ENCODE data around the gene RRP1. TPM values are rescaled to one million over a fixed set of nuclear protein-coding genes. Genes with fewer than 3 reads are reported as not detected.

Gene RRP1
- total RNA-seq, 4 donors from 2014 or later = 9.1 to 18.9 (median 16.3) TPM

DNA sequence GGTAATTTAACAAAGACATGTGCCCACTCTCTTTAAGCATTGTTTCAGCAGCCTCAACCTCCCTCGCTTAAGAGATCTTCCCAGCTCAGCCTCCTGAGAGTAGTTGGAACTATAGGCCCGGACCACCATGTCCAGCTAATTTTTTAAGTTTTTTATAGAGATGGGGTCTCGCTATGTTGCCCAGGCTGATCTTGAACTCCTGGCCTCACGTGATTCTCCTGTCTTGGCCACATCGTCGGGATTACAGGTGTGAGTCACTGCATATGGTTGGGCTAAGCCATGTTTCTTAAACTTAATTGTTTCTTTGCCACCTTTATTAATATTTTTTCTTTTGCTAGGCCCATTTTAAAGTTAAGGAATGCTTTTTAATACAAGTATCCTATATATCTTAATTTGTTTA lies 57.1 kb downstream of the RRP1 start:
- Histone ChIP-seq H3K9me3 (no peaks in the 10 kb centered on the region), H3K4me1 (no peaks in the 10 kb centered on the region), H3K27me3 (no peaks in the 10 kb centered on the region), H3K4me3 (no peak overlapping the region), H3K27ac (replicated peaks in 1 of 4) (no peak overlapping the region), H3K36me3 (no peaks in the 10 kb centered on the region)
- 95% methylated on average over 6 of the region's 6 CpGs for WGBS
- TF ChIP-seq POLR2AphosphoS5 (IDR thresholded peaks at IDR 0.05) = no peak
- no peak for TF ChIP-seq POLR2A (IDR thresholded peaks at IDR 0.05; ENCODE audit: low read depth)
- no peak for TF ChIP-seq EP300 (IDR thresholded peaks at IDR 0.05)
- TF ChIP-seq, protein P1, sequence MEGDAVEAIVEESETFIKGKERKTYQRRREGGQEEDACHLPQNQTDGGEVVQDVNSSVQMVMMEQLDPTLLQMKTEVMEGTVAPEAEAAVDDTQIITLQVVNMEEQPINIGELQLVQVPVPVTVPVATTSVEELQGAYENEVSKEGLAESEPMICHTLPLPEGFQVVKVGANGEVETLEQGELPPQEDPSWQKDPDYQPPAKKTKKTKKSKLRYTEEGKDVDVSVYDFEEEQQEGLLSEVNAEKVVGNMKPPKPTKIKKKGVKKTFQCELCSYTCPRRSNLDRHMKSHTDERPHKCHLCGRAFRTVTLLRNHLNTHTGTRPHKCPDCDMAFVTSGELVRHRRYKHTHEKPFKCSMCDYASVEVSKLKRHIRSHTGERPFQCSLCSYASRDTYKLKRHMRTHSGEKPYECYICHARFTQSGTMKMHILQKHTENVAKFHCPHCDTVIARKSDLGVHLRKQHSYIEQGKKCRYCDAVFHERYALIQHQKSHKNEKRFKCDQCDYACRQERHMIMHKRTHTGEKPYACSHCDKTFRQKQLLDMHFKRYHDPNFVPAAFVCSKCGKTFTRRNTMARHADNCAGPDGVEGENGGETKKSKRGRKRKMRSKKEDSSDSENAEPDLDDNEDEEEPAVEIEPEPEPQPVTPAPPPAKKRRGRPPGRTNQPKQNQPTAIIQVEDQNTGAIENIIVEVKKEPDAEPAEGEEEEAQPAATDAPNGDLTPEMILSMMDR (IDR thresholded peaks at IDR 0.05) = no peak
- intact Hi-C loops (cut with DNase I) = no loop called here
- no peak for DNase-seq (ENCODE audit: extremely low spot score)

DNA sequence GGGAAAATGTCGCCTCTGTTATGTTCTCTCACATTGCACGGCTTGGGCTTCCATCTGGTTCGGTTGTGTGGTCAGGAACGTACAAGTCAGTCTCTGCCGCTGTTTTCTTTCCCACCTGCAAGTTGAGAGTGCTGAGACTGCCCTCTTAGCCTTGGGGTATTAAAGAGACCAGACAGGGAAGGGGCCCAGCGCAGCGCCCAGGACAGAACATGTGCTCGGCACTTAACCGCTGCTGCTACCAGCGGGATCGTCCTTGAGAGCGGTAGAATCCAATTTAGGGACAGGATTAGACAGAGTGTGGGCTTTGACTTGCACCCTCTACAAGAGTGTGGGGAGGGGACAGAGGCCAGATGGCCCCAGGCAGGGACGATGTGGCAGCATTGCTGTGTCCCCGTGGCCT lies 57.9 kb downstream of the RRP1 start:
- Histone ChIP-seq H3K27ac (replicated peaks in 1 of 4) (no peak overlapping the region), H3K27me3 (no peaks in the 10 kb centered on the region), H3K9me3 (no peaks in the 10 kb centered on the region), H3K36me3 (no peaks in the 10 kb centered on the region), H3K4me3 (no peak overlapping the region), H3K4me1 (no peaks in the 10 kb centered on the region)
- no peak for TF ChIP-seq POLR2A (IDR thresholded peaks at IDR 0.05; ENCODE audit: low read depth)
- DNase-seq (ENCODE audit: extremely low spot score) = no peak
- WGBS = over 99% methylated on average over 12 of the region's 14 CpGs
- intact Hi-C loops (cut with DNase I) = no loop called here

GRCh38 chr21:43848771-43849170 lies 59.4 kb downstream of the RRP1 start:
- Histone ChIP-seq H3K4me1 (no peaks in the 10 kb centered on the region), H3K27ac (replicated peaks in 1 of 4) (no peak overlapping the region), H3K36me3 (no peaks in the 10 kb centered on the region), H3K27me3 (no peaks in the 10 kb centered on the region), H3K9me3 (no peaks in the 10 kb centered on the region), H3K4me3 (no peak overlapping the region)
- WGBS = 96% methylated on average over 10 of the region's 10 CpGs
- DNase-seq (ENCODE audit: extremely low spot score) = no peak
- TF ChIP-seq, protein P1 (IDR thresholded peaks at IDR 0.05) = no peak
- TF ChIP-seq POLR2AphosphoS5 (IDR thresholded peaks at IDR 0.05) = no peak
- TF ChIP-seq POLR2A (IDR thresholded peaks at IDR 0.05; ENCODE audit: low read depth) = no peak
- no peak for TF ChIP-seq EP300 (IDR thresholded peaks at IDR 0.05)
- intact Hi-C loops (cut with DNase I) = no loop called here

GRCh38 chr21:43849532-43850299 lies 60.3 kb downstream of the RRP1 start:
- no peak overlapping the region for H3K4me3 ChIP-seq
- no peaks in the 10 kb centered on the region for H3K27me3 ChIP-seq
- intact Hi-C loops (cut with DNase I) = no loop called here
- no peaks in the 10 kb centered on the region for H3K9me3 ChIP-seq
- DNase-seq (ENCODE audit: extremely low spot score) = no peak
- no peak overlapping the region for H3K27ac ChIP-seq (replicated peaks in 1 of 4)
- no peaks in the 10 kb centered on the region for H3K4me1 ChIP-seq
- TF ChIP-seq POLR2A (IDR thresholded peaks at IDR 0.05; ENCODE audit: low read depth) = no peak
- TF ChIP-seq, protein P1 (IDR thresholded peaks at IDR 0.05) = no peak
- TF ChIP-seq POLR2AphosphoS5 (IDR thresholded peaks at IDR 0.05) = no peak
- no peaks in the 10 kb centered on the region for H3K36me3 ChIP-seq
- 75% methylated on average over 13 of the region's 13 CpGs for WGBS

DNA sequence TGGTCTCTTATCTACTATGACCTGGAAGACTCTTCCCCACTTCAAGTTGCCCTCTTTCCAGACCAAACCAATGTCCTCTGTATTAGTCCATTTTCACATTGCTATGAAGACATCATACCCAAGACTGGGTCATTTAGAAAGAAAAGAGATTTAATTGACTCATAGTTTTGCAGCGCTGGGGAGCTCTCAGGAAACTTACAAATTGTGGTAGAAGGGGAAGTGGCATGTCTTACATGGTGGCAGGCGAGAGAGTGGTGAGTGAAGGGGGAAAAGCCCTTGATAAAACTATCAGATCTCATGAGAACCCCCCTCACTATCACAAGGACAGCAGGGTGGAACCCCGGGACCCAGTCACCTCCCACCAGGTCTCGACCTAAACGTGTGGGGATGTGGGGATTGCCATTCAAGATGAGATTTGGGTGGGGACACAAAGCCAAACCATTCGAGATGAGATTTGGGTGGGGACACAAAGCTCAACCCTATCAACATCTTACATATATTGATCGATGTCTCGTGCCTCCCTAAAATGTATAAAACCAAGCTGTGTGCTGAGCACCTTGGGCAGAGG lies 61.4 kb downstream of the RRP1 start:
- Histone ChIP-seq H3K4me3 (no peak overlapping the region), H3K9me3 (no peaks in the 10 kb centered on the region), H3K36me3 (no peaks in the 10 kb centered on the region), H3K27me3 (no peaks in the 10 kb centered on the region), H3K27ac (replicated peaks in 1 of 4) (no peak overlapping the region), H3K4me1 (no peaks in the 10 kb centered on the region)
- no peak for DNase-seq (ENCODE audit: extremely low spot score)
- TF ChIP-seq POLR2A (IDR thresholded peaks at IDR 0.05; ENCODE audit: low read depth) = no peak
- TF ChIP-seq, protein P1 (IDR thresholded peaks at IDR 0.05) = no peak
- no peak for TF ChIP-seq EP300 (IDR thresholded peaks at IDR 0.05)
- TF ChIP-seq POLR2AphosphoS5 (IDR thresholded peaks at IDR 0.05) = no peak
- 86% methylated on average over 8 of the region's 8 CpGs for WGBS
- intact Hi-C loops (cut with DNase I) = no loop called here

Data from esophagus muscularis mucosa (tissue), 4 donors.